Subcutaneous adipose tissue (tissue), 4 donors: Measurements from ENCODE around the gene EPB41L1. TPM values are rescaled to one million over a fixed set of nuclear protein-coding genes. Genes with fewer than 3 reads are reported as not detected.

Source experiments
- total RNA-seq, 4 donors: library from RNA; depleted of rRNA; stranded (reverse); fragments of >200 nt; gene quantifications; one replicate each; pipeline ENCODE4 v1.1.0, GENCODE V29; 2016
- TF ChIP-seq, protein P1 (sequence below): fragments of 450-650 bp; IDR thresholded peaks from one replicate; pipeline ENCODE4 v1.5.1; 2016; ENCODE audit warnings: low read depth, mild to moderate bottlenecking, control low read depth, antibody characterized with exemption, moderate library complexity

Gene EPB41L1
- total RNA-seq, 4 donors from 2014 or later, result 38.1 to 86.1 (median 62.0) TPM

DNA sequence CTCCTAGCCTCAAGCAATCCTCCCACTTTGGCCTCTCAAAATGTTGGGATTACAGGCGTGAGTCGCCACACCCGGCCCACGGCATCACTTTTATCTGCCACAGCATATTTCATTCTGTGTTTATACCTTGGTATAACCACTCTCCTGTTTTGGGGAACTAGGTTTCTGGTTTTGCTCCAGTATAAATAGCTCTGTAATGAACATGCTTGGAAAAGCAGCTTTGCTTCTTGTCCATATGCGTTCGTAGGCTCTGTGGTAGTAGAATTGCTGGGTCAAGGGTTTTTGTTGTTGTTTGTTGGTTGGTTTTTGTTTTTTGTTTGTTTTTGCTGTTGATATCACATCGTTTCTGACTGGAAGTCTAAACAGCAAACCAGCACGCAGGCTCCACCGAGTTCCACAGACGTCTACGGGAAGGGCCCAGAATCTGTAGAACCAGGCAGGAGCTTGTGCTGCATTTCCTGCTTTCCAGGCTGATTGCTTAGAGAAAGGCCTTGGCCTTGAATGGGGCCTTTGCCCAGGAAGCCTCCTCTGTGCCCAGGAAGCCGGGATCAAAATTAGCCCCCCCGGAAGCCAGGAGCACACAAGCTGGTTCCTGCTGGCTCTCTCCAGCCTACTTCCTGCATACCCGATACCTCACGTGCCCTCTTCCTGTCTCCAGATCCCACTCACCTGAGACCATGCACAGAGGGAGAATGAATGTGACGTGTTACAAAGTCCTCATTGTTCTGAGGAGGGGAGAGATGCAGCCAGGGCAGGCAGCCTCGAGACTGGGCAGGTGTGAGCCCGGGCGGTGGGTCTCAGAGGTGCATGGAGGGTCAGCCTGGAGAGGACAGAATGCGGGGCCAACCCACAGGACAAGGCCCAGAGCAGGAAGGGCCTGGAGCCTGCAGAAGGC lies 116.5 kb downstream of the EPB41L1 start:
- TF ChIP-seq, protein P1, sequence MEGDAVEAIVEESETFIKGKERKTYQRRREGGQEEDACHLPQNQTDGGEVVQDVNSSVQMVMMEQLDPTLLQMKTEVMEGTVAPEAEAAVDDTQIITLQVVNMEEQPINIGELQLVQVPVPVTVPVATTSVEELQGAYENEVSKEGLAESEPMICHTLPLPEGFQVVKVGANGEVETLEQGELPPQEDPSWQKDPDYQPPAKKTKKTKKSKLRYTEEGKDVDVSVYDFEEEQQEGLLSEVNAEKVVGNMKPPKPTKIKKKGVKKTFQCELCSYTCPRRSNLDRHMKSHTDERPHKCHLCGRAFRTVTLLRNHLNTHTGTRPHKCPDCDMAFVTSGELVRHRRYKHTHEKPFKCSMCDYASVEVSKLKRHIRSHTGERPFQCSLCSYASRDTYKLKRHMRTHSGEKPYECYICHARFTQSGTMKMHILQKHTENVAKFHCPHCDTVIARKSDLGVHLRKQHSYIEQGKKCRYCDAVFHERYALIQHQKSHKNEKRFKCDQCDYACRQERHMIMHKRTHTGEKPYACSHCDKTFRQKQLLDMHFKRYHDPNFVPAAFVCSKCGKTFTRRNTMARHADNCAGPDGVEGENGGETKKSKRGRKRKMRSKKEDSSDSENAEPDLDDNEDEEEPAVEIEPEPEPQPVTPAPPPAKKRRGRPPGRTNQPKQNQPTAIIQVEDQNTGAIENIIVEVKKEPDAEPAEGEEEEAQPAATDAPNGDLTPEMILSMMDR, result no peak

DNA sequence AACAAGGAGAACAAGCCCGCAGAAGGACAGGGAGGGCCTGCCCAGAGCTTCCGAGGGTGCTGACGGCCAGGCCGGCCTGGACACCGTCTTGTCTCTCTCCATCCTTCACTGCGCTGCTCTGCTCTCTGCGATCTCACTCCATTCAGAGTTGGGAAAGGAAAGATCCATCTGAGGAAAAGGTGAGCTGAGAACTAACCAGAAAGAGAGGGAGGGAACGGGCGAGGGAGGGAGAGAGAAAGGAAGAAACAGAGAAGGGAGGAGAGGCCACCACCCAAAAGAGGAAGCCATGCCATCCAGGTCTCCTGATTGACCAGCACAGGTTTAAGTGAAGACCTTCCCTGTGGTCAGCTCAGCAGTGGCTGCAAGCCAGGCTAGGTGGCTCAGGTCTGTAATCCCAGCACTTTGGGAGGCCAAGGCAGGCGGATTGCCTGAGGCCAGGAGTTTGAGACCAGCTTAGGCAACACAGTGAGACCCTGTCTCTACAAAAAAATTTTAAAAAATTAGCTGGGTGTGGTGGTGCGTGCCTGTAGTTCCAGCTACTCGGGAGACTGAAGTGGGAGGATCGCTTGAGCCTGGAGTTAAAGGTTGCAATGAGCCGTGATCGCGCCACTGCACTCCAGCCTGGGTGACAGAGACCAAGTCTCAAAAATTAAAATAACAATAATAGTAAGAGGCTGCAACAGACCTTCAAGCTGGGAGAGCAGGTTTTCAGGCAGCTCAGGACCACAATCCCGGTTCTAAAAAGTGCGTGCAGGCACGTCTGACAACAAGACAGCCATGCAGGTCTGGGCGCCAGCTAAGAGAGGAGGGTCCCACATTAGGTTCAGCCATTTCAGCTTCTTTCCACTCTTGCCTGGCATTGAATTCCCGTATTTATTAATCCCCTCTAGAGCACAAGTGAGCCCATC lies 117.4 kb downstream of the EPB41L1 start:
- TF ChIP-seq, protein P1, result no peak

DNA sequence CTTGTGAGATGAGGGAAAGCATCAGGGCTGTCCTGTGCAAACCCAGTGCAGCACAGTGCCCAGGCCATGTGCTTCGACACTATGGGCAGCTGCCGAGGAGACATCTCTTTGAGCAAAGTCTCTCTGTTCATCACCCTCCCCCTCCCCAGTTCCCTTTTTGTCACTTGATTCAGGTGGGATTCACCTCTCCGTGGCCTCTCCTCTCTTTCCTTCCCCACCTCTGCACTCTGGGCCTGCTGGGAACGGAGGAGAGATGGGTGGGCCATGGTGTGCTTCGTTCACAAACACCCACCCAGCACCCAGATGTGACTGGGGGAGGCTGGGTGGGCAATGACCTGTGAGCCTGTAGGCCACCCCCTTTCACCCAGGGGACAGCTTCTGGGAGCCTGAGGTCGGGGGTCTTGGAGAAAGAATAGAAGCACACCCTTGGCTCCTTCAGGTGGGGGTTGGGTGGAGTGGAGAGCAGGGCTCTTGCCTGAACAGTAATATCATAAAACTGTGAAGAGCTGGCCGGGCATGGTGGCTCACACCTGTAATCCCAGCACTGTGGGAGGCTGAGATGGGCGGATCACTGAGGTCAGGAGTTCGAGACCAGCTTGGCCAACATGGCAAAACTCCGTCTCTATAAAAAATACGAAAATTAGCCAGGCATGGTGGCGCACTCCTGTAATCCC lies 118.1 kb downstream of the EPB41L1 start:
- TF ChIP-seq, protein P1, result no peak

DNA sequence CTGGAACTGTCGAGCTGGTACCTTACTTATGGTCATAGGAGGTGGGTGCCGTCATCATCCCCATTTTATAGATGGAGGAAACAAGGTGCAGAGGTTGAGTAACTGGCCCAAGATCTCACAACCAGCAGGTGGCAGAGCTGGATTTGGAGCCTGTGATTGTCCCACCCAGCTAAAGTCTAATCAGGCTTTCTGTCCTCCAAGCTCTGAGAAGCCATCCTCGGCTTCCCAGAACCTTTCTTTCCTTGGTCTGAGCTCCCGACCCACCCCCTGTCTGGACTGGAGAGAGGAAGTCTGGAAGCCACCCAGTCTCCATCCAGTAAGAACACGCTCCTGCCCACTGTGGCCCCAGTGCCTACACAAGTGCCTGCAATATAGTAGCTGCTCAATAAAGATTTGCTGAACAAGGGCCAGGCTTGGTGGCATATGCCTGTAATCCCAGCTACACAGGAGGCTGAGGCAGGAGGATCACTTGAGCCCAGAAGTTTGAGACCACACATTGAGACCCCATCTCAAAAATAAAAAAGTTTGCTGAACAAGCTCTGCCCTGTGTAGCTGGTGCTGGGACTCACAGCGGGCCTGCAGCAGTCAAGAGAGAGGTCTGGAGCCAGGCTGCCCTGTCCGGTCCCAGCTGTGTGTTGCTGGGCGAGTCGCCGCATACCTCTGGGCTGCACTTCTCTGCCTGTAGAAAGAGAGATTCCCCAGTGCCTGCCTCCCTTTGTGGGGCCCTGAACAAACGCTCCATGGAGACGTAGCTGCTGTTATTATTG lies 119.1 kb downstream of the EPB41L1 start:
- TF ChIP-seq, protein P1, result no peak

DNA sequence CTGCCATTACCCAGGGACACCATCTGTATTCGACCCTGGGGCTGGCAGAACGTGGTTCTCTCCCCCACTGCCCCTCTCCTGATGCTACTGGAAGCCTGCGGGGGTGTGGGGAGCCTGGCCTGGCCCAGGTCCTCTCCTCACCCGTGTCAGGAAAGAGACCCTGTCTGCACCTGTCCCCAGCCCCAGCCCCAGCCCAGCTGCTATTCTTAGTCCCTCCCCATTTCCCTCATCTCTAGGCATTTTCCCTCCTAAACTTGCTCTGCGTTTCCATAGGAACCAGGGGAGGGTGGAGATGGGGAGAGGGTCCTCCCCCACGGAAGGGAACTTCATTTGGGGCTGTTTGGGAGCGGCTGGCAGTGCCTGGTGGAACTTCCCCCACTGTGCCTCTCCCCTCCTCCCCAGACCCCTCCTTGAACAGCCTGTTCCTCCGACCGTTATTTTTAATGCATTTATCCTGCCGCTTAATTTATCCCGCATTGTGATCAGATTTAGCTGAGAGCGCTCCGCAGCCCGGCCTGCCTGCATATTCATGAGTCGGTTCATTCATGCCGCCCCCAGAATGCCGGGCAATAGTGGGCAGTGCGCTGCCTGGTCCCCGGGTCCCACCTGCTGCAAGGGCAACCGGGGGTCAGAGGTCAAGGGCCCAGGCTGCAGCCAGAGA lies 119.8 kb downstream of the EPB41L1 start:
- TF ChIP-seq, protein P1, result no peak

DNA sequence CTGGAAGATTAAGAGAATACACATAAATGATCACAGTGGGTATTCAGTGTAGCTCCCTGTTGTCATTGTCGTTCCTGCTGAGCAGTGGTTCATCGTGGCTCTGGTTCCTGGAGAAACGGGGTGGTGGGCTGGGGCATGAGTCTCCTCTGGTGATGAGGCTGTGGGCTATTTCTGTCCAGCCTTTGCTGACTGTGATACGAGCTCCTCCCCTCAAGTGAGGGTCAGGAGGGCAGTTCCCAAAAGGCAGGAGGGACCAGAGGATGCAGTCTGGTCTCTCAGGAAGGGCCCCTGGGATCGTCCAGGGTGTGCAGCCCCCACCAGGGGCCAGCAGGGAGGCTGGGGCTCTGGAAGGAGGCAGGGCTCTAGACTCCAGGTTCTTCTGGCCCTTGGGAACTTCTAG lies 120.5 kb downstream of the EPB41L1 start:
- TF ChIP-seq, protein P1, result no peak
